ENCODE results near the gene DDX46. TPM values are rescaled to one million over a fixed set of nuclear protein-coding genes. Genes with fewer than 3 reads are reported as not detected.
A peak's percentile ranks its signal among the peaks of the same experiment; 100 is the strongest.
"Not testable (repeated sequence)": the region's sequence is repeated elsewhere in the genome, so short reads cannot be mapped to it uniquely, and the experiment has no call there.

DDX46 gene
- polyA plus RNA-seq, 4 donors = 17.0 to 53.9 (median 20.3) TPM

DNA sequence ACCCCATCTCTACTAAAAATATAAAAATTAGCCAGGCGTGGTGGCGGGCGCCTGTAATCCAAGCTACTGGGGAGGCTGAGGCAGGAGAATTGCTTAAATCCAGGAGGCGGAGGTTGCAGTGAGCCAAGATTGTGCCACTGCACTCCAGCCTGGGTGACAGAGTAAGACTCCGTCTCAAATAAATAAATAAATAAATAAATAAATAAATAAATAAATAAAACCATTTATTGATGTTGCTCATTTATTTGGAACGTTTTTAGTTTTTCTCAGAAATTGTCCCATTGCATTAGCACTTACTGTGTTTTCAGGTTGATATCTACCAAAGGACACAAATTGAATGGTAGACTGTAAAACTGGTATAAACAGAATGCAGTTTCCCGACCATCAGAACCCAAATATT, 97.9 kb downstream of the DDX46 start:
- peaks cover 4 to 31% (median 10%) of the 10 kb centered on the region in 3 donors for H3K36me3 ChIP-seq (ENCODE audit: control insufficient read depth in 3 of 3, insufficient read depth in 2 of 3, low read depth in 1 of 3, low read length in 3 of 3)

DNA sequence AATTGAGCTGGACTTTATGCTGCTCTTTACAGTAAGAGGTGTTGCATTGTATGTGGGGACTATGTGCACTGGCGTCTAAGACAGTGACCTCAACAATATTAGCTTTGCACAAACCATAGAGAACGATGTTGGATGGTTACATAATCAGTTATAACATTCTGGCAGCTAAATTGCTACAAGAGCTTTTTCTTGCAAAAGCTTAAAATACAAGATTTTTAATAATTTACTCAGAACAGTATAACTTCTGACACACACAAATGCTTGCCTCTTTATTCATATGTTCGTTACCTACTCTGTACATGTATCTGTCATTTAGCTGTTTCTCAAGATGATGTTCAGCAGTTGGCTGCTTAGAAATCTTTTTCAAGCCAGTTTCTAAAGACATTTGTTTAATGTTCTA, 98.8 kb downstream of the DDX46 start:
- WGBS, 3 donors = 62 to 69% (median 69%) methylated on average over 3 of the region's 3 CpGs

More for the DNA sequence above, 97.9 kb downstream of the DDX46 start:
- DNase-seq; H3K4me1 ChIP-seq (ENCODE audit: control insufficient read depth in 3 of 3, insufficient read depth in 2 of 3, low read depth in 1 of 3, low read length in 2 of 3); H3K9me3 ChIP-seq (ENCODE audit: control insufficient read depth in 2 of 2, insufficient read depth in 1 of 2, low read depth in 1 of 2, low read length in 1 of 2); H3K27ac ChIP-seq (ENCODE audit: low read depth in 1 of 3, low read length in 2 of 3); FAIRE-seq; H3K27me3 ChIP-seq (ENCODE audit: control insufficient read depth in 3 of 3, insufficient read depth in 3 of 3, low read length in 3 of 3); H3K4me3 ChIP-seq (ENCODE audit: low read depth in 1 of 3, low read length in 3 of 3): not testable (repeated sequence)
- WGBS, 3 donors = 91 to 92% (median 92%) methylated on average over 7 of the region's 7 CpGs

DNA sequence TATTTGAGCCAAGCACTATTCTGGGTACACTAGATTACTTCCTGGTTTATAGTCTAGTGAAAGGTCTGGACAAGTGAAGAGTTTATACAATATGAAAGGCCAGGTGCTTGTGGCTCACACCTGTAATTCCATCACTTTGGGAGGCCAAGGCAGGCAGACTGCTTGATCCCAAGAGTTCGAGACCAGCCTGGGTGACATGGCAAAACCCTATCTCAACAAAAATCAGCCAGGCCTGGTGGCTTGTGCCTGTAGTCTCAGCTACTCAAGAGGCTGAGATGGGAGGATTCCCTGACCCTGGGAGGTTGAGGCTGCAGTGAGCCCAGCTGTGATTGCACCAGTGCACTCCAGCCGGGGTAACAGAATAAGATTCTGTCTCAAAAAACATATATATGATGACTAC, 106.1 kb downstream of the DDX46 start:
- H3K36me3 ChIP-seq (ENCODE audit: control insufficient read depth in 3 of 3, insufficient read depth in 2 of 3, low read depth in 1 of 3, low read length in 3 of 3) = peaks cover 4 to 21% (median 5%) of the 10 kb centered on the region in 3 donors
- no peak overlapping the region for H3K4me3 ChIP-seq (ENCODE audit: low read depth in 1 of 3, low read length in 3 of 3)
- no peaks in the 10 kb centered on the region for H3K9me3 ChIP-seq (ENCODE audit: control insufficient read depth in 2 of 2, insufficient read depth in 1 of 2, low read depth in 1 of 2, low read length in 1 of 2)
- H3K4me1 ChIP-seq (ENCODE audit: control insufficient read depth in 3 of 3, insufficient read depth in 2 of 3, low read depth in 1 of 3, low read length in 2 of 3) = no peaks in the 10 kb centered on the region
- DNase-seq = no peak
- no peaks in the 10 kb centered on the region for H3K27me3 ChIP-seq (ENCODE audit: control insufficient read depth in 3 of 3, insufficient read depth in 3 of 3, low read length in 3 of 3)
- no peak for FAIRE-seq
- H3K27ac ChIP-seq (ENCODE audit: low read depth in 1 of 3, low read length in 2 of 3) = no peak overlapping the region
- WGBS, 3 donors = 91 to 98% (median 96%) methylated on average over 2 of the region's 2 CpGs

More for the DNA sequence above, 98.8 kb downstream of the DDX46 start:
- no peak overlapping the region for H3K27ac ChIP-seq (ENCODE audit: low read depth in 1 of 3, low read length in 2 of 3)
- H3K36me3 ChIP-seq (ENCODE audit: control insufficient read depth in 3 of 3, insufficient read depth in 2 of 3, low read depth in 1 of 3, low read length in 3 of 3) = peaks cover 4 to 35% (median 10%) of the 10 kb centered on the region in 3 donors
- no peaks in the 10 kb centered on the region for H3K27me3 ChIP-seq (ENCODE audit: control insufficient read depth in 3 of 3, insufficient read depth in 3 of 3, low read length in 3 of 3)
- no peak overlapping the region for H3K4me3 ChIP-seq (ENCODE audit: low read depth in 1 of 3, low read length in 3 of 3)
- H3K4me1 ChIP-seq (ENCODE audit: control insufficient read depth in 3 of 3, insufficient read depth in 2 of 3, low read depth in 1 of 3, low read length in 2 of 3) = no peaks in the 10 kb centered on the region
- DNase-seq (no peak), FAIRE-seq (no peak)
- no peaks in the 10 kb centered on the region for H3K9me3 ChIP-seq (ENCODE audit: control insufficient read depth in 2 of 2, insufficient read depth in 1 of 2, low read depth in 1 of 2, low read length in 1 of 2)

DNA sequence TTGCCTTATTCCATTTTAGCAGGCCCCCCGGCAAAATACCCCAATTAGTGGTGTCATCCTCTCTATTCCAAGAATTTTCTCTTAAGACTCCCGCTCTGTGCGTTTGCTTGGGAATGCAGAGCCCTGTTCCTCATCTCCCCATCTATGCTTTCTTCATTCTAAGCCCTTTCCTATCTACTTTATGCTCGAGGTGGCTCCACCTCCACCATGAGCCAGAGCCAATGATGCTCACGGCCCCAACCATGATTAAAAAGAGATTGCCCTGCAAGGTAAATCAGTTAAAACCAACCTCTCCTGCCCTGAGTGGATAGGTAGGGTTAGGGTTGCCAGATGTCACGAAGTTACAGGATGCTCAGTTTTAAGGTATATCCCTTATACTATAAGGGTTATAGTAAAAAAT, 114.9 kb downstream of the DDX46 start:
- H3K9me3 ChIP-seq (ENCODE audit: control insufficient read depth in 2 of 2, insufficient read depth in 1 of 2, low read depth in 1 of 2, low read length in 1 of 2) = no peaks in the 10 kb centered on the region
- H3K4me1 ChIP-seq (ENCODE audit: control insufficient read depth in 3 of 3, insufficient read depth in 2 of 3, low read depth in 1 of 3, low read length in 2 of 3) = peaks cover 0 to 10% (median 8%) of the 10 kb centered on the region in 3 donors
- H3K4me3 ChIP-seq (ENCODE audit: low read depth in 1 of 3, low read length in 3 of 3) = peak overlapping the region in 2 of 3 donors; percentile 92 to 93
- peak overlapping the region in 2 of 3 donors; percentile 78 to 95 for H3K27ac ChIP-seq (ENCODE audit: low read depth in 1 of 3, low read length in 2 of 3)
- DNase-seq (no peak), FAIRE-seq (no peak)
- WGBS, 3 donors = 73 to 80% (median 76%) methylated on average over 6 of the region's 6 CpGs
- no peaks in the 10 kb centered on the region for H3K27me3 ChIP-seq (ENCODE audit: control insufficient read depth in 3 of 3, insufficient read depth in 3 of 3, low read length in 3 of 3)
- H3K36me3 ChIP-seq (ENCODE audit: control insufficient read depth in 3 of 3, insufficient read depth in 2 of 3, low read depth in 1 of 3, low read length in 3 of 3) = peaks cover 0 to 15% (median 0%) of the 10 kb centered on the region in 3 donors

DNA sequence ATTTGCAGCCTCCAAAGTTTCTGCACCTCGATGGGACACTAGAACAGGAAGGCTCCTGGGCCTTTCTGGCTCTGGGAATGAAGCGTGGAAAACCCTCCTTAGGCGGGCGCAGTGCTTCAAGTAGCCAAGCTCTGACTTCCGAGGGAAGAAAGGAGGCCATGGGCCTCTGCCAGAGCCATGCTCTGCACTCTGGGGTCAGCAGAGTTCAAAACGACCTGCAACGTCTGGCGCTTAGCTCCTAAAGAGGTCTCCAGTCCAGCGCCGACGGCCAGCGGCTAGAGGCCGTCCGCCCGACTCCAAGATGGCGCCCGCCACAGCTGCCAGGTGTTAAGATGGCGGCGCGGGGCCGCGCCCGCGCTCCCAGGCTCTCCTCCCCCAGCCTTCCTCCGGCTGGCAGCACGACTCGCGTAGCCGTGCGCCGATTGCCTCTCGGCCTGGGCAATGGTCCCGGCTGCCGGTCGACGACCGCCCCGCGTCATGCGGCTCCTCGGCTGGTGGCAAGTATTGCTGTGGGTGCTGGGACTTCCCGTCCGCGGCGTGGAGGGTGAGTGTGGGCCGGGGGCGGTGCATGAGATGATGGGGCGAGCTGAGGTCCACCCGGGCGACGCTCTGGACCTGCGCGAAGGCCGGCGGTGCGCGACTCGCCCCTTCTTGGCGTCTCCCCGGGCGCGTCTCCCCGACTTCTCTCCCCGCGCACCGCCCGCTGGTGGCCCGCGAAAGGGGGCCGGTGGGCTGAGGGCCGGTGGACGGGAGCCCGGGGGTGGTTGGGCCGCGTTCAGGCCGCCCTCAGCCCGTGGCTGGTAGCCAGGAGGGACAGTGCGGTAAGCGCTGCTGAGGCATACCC, 115.6 kb downstream of the DDX46 start, which contains the start of gene TXNDC15:
Gene TXNDC15, plus strand, starts transcription at position 385 of the 844 bp plus-strand sequence. Its CDS starts 57 bp downstream, at position 442.
- Histone ChIP-seq H3K27me3 (ENCODE audit: control insufficient read depth in 3 of 3, insufficient read depth in 3 of 3, low read length in 3 of 3) (no peaks in the 10 kb centered on the region), H3K9me3 (ENCODE audit: control insufficient read depth in 2 of 2, insufficient read depth in 1 of 2, low read depth in 1 of 2, low read length in 1 of 2) (no peaks in the 10 kb centered on the region), H3K27ac (ENCODE audit: low read depth in 1 of 3, low read length in 2 of 3) (peak within 1 kb of the TSS; percentile 64 to 95 (median 78)), H3K36me3 (ENCODE audit: control insufficient read depth in 3 of 3, insufficient read depth in 2 of 3, low read depth in 1 of 3, low read length in 3 of 3) (peaks cover 0 to 16% (median 0%) of the 10 kb centered on the region in 3 donors), H3K4me3 (ENCODE audit: low read depth in 1 of 3, low read length in 3 of 3) (peak within 1 kb of the TSS; percentile 89 to 93 (median 92)), H3K4me1 (ENCODE audit: control insufficient read depth in 3 of 3, insufficient read depth in 2 of 3, low read depth in 1 of 3, low read length in 2 of 3) (peaks cover 0 to 10% (median 8%) of the 10 kb centered on the region in 3 donors)
- DNase-seq (peak; percentile 81 to 94), FAIRE-seq (no peak)
- WGBS, 3 donors = 3 to 5% (median 3%) methylated on average over 61 to 79 of the region's 79 CpGs

DNA sequence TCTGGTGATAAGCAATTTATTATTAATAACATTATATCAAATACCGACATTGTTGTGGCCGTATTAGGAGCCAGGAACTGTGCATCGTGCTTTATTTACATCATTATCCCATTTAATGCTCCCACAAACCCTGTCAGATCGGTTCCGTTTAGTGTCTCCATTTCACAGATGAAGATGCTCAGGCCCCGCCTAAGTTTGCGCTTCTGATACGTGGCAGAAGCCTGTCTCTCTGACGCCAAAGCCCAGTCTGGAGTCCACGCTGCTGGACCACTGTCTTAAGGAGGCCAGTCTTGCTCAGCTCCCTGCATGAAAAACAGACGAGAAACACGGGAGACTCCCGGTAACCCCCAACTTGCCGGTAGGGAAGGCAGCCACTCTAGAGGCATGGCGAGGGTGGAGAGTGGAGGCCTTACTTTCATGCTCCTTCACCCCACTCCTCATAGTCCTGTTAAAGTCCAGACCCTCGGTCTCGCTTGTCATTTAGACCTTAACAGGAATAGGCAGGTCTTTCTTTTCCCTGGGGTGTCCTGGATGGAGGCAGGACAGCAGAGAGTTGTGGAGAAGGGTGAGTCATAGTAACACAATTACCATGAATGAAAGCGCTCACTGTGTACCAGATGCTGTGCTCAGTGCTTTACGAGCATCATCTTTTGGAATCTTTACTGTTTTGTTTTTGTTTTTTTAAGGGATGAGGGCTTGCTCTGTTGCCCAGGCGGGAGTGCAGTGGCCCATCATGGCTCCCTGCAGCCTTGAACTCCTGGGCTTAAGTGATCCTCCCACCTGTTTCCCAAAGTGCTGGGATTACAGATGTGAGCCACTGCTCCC, 116.5 kb downstream of the DDX46 start:
- peak overlapping the region; percentile 89 to 93 (median 92) for H3K4me3 ChIP-seq (ENCODE audit: low read depth in 1 of 3, low read length in 3 of 3)

DNA sequence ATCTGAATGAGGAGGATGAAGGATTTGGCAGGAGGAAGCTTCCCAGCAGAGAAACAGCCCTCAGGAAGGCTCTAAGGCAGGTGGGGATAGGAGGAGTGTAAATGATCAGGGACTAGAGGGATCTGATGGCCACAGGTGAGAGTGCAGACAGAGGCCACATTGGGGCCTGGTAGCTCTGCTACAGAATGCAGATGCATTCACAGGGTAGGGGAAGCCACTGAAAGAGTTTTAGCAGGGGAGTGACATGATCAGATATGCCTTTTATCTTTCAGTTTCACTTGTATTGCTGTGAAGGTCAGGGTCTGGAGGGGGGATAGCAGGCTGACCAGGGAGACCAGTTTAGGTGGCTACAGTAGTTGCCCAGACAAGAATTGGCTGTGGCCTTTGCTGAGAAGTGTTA, 118.6 kb downstream of the DDX46 start:
- no peak for DNase-seq
- Histone ChIP-seq H3K27me3 (ENCODE audit: control insufficient read depth in 3 of 3, insufficient read depth in 3 of 3, low read length in 3 of 3) (no peaks in the 10 kb centered on the region), H3K4me3 (ENCODE audit: low read depth in 1 of 3, low read length in 3 of 3) (no peak overlapping the region), H3K27ac (ENCODE audit: low read depth in 1 of 3, low read length in 2 of 3) (peak overlapping the region in 1 of 3 donors; percentile 42), H3K36me3 (ENCODE audit: control insufficient read depth in 3 of 3, insufficient read depth in 2 of 3, low read depth in 1 of 3, low read length in 3 of 3) (peaks cover 0 to 16% (median 0%) of the 10 kb centered on the region in 3 donors), H3K9me3 (ENCODE audit: control insufficient read depth in 2 of 2, insufficient read depth in 1 of 2, low read depth in 1 of 2, low read length in 1 of 2) (no peaks in the 10 kb centered on the region), H3K4me1 (ENCODE audit: control insufficient read depth in 3 of 3, insufficient read depth in 2 of 3, low read depth in 1 of 3, low read length in 2 of 3) (peaks cover 0 to 10% (median 8%) of the 10 kb centered on the region in 3 donors)
- FAIRE-seq = no peak

More for the DNA sequence above, 116.5 kb downstream of the DDX46 start:
- peak overlapping the region; percentile 64 to 95 (median 78) for H3K27ac ChIP-seq (ENCODE audit: low read depth in 1 of 3, low read length in 2 of 3)
- no peaks in the 10 kb centered on the region for H3K9me3 ChIP-seq (ENCODE audit: control insufficient read depth in 2 of 2, insufficient read depth in 1 of 2, low read depth in 1 of 2, low read length in 1 of 2)
- FAIRE-seq (no peak), DNase-seq (peak; percentile 41 to 58)
- H3K27me3 ChIP-seq (ENCODE audit: control insufficient read depth in 3 of 3, insufficient read depth in 3 of 3, low read length in 3 of 3) = no peaks in the 10 kb centered on the region
- WGBS, 3 donors = 8 to 11% (median 9%) methylated on average over 20 of the region's 20 CpGs
- peaks cover 0 to 10% (median 8%) of the 10 kb centered on the region in 3 donors for H3K4me1 ChIP-seq (ENCODE audit: control insufficient read depth in 3 of 3, insufficient read depth in 2 of 3, low read depth in 1 of 3, low read length in 2 of 3)
- peaks cover 0 to 16% (median 0%) of the 10 kb centered on the region in 3 donors for H3K36me3 ChIP-seq (ENCODE audit: control insufficient read depth in 3 of 3, insufficient read depth in 2 of 3, low read depth in 1 of 3, low read length in 3 of 3)

DNA sequence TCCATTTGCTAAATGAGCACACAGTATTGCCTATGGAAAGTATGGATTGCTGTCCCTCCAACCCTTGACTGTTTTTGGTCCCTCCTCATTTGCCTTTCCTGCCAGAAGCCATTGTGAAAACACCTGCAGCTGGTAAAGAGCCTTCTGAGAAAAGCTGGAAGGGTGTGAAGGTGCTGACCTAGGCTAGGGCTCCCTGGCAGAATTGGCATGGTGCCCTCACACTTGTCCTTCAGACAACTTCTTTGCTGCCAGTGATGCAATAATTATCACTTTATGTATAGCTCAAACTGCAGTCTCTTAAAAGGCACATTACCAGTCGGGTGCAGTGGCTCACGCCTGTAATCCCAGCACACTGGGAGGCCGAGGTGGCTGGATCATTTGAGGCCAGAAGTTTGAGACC, 119.8 kb downstream of the DDX46 start:
- no peak overlapping the region for H3K27ac ChIP-seq (ENCODE audit: low read depth in 1 of 3, low read length in 2 of 3)
- H3K36me3 ChIP-seq (ENCODE audit: control insufficient read depth in 3 of 3, insufficient read depth in 2 of 3, low read depth in 1 of 3, low read length in 3 of 3) = peaks cover 0 to 16% (median 0%) of the 10 kb centered on the region in 3 donors
- no peaks in the 10 kb centered on the region for H3K9me3 ChIP-seq (ENCODE audit: control insufficient read depth in 2 of 2, insufficient read depth in 1 of 2, low read depth in 1 of 2, low read length in 1 of 2)
- H3K4me3 ChIP-seq (ENCODE audit: low read depth in 1 of 3, low read length in 3 of 3) = no peak overlapping the region
- H3K27me3 ChIP-seq (ENCODE audit: control insufficient read depth in 3 of 3, insufficient read depth in 3 of 3, low read length in 3 of 3) = no peaks in the 10 kb centered on the region
- 70 to 86% (median 76%) methylated on average over 3 of the region's 3 CpGs for WGBS, 3 donors
- FAIRE-seq (no peak), DNase-seq (peak in 1 of 2 donors; percentile 40)
- H3K4me1 ChIP-seq (ENCODE audit: control insufficient read depth in 3 of 3, insufficient read depth in 2 of 3, low read depth in 1 of 3, low read length in 2 of 3) = peaks cover 0 to 10% (median 8%) of the 10 kb centered on the region in 3 donors

Measured in small intestine (tissue), 7 donors.